ENCODE data around the gene RELN.

- no peak for TF ChIP-seq FOXK2 (IDR thresholded peaks at IDR 0.05)
- TF ChIP-seq ARNT (IDR thresholded peaks at IDR 0.05) = no peak
- TF ChIP-seq ELF4 (IDR thresholded peaks at IDR 0.05) = no peak
- TF ChIP-seq SP1 (IDR thresholded peaks at IDR 0.05) = no peak
- TF ChIP-seq TARDBP (IDR thresholded peaks at IDR 0.05) = no peak
- TF ChIP-seq BHLHE40 (IDR thresholded peaks at IDR 0.05; ENCODE audit: borderline replicate concordance) = no peak
- TF ChIP-seq SUZ12 (IDR thresholded peaks at IDR 0.05) = no peak
- no peak for TF ChIP-seq L3MBTL2 (conservative IDR thresholded peaks at IDR 0.05)
- no peak for TF ChIP-seq FOXM1 (IDR thresholded peaks at IDR 0.05; ENCODE audit: borderline replicate concordance)
- TF ChIP-seq FOXA1 (IDR thresholded peaks at IDR 0.05) = no peak
These were observed 429.3 kb downstream of the RELN start for GRCh38 chr7:103560136-103560535.

Measured in HEK293T (cell line).